Stimulated activated CD4-positive, alpha-beta T cell treated with anti-CD3 and anti-CD28 coated beads, TNF-alpha, amount 100 ng/mL, for 1 hour (primary cell): ENCODE results near the gene SPINK13.
"Not testable (repeated sequence)": the region's sequence is repeated elsewhere in the genome, so short reads cannot be mapped to it uniquely, and the experiment has no call there.

Source experiments
- DNase-seq, 3 donors: peaks; one replicate each; pipeline ENCODE4 v3.0.0-alpha.2; 2020; ENCODE audit warnings: low read depth in 3 of 3, low spot score in 1 of 3

The SPINK13 gene

DNA sequence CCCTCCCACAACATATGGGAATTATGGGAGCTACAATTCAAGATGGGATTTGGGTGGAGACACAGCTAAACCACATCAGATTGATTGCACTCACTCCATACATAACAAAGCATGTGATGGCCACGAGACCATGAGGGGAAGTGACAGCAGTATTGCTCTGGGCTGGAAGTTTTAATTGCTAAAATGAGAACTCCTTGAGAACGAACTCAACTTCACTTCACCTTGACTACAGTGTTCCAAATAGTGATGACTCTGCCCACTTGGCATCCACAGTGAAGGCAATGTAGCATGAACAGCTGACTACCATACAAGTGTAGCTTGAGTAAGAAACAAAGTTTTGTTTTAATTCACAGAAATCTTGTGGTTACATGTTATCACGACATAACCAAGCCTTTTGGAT lies 42.9 kb downstream of the SPINK13 start:
- DNase-seq = no peak

DNA sequence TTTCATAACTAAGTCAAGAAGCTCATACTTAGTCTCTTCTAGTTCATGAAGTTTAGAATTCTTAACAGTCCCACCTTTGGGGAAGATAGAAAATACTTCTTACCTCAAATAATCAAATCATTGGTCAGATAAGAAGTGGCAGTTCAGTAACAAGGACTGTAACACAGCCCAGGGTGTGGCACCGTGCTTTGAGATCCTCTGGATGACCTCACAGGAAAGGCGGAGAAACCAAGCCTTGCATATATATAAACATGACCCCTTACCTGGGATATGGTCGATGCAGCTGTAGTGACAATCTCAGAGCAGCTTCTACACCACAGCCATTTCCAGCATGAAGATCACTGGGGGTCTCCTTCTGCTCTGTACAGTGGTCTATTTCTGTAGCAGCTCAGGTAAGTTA lies 43.6 kb downstream of the SPINK13 start, which contains the start of gene SPINK7:
Gene SPINK7 (plus strand): TSS at position 271 of the 400 bp plus-strand sequence. CDS start 61 bp downstream, at position 332.
- no peak for DNase-seq

DNA sequence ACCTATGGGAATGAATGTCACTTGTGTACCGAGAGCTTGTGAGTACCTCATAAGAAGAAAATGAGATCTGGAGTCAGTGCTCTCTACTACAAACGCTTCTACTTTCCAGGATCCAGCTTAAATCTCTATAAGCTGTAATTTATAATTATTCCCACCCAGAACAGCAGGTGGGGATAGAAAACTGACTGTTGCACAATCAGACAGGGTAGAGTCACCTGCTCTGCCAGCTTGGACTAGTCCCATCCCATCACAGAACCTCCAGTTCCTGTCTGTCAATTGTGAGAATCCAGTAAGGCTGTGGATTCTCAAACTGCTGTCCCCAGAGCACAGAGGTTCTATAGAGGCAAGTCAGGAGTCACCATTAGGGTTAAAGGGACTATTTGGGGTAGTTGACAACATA lies 45.6 kb downstream of the SPINK13 start:
- no peak for DNase-seq

DNA sequence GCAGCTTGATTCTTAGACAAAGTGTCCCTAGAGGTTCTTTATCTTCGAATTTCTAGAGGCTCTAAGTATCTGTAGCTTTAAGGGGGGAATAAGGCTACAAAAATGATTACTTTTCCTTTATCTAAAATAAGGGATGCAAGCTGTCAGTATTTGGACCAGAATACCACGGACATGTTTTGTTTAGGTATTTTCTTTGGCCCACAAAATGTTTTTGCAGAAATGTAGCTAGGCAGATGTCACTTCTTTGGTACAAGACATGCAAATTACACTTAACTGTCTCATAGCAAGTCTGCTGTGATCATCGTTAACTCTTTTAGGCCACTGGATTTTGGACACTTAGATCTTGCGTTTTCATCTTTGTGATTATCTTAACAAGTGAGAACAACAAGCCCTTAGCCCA lies 46.1 kb downstream of the SPINK13 start:
- no peak for DNase-seq

DNA sequence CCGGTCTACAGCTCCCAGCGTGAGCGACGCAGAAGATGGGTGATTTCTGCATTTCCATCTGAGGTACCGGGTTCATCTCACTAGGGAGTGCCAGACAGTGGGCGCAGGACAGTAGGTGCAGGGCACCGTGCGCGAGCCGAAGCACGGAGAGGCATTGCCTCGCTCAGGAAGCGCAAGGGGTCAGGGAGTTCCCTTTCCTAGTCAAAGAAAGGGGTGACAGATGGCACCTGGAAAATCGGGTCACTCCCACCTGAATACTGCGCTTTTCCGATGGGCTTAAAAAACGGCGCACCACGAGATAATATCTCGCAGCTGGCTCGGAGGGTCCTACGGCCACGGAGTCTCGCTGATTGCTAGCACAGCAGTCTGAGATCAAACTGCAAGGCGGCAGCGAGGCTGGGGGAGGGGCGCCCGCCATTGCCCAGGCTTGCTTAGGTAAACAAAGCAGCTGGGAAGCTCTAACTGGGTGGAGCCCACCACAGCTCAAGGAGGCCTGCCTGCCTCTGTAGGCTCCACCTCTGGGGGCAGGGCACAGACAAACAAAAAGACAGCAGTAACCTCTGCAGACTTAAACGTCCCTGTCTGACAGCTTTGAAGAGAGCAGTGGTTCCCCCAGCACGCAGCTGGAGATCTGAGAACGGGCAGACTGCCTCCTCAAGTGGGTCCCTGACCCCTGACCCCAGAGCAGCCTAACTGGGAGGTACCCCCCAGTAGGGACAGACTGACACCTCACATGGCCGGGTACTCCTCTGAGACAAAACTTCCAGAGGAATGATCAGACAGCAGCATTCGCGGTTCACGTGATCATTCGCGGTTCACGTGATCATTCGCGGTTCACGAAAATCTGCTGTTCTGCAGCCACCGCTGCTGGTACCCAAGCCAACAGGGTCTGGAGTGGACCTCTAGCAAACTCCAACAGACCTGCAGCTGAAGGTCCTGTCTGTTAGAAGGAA lies 51.7 kb downstream of the SPINK13 start:
- not testable (repeated sequence) for DNase-seq

DNA sequence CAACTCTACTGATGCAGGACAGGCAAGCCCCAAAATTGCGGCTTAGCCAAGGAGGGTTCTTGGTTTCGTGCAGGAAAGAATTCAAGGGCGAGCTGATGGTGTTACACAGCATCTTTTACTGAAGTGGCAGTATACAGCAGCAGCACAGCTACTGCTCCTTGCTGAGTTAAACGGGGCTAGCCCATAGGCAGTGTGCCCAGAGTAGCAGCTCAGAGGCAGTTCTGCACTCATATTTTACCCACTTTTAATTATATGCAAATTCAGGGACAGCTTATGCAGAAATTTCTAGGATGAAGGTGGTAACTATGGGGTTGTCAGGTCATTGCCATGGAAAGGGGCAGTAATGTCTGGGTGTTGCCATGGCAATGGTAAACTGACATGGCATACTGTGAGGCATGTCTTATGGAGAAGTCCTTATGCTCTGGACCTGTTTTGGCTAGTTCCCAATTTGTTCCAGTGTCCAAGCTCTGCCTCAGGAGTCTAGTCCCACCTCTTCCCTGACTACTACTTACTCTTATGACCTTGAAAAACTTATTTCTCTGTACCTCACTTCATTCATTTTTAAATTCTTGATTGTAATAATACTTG lies 64.8 kb downstream of the SPINK13 start:
- DNase-seq = no peak

DNA sequence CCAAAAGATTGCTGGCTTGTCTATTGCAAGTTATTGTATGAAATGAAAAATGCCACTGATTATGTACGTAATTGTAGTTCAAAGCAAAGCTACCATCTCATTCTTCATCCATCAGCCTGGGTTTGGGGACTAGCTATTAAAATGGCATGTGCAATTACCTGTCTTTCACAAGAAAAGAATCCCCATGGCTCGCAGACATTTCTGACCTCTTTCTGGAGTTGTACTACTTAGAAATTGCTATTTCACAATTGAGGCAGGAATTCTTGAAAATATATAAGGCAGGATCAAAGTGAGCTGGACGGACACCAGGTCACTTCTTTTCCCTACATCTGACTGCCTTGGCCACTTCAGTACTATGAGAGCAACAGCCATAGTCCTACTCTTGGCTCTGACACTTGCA lies 66.7 kb downstream of the SPINK13 start, which contains the start of gene SPINK9:
Gene SPINK9 (plus strand): TSS at position 301 of the 400 bp plus-strand sequence. CDS start 55 bp downstream, at position 356.
- no peak for DNase-seq
